Naive thymus-derived CD4-positive, alpha-beta T cell (primary cell): ENCODE measurements around the gene ELL2. TPM values are rescaled to one million over a fixed set of nuclear protein-coding genes. Genes with fewer than 3 reads are reported as not detected.
A peak's percentile ranks its signal among the peaks of the same experiment; 100 is the strongest.

ENCODE experiments used
- ATAC-seq: fragments of 150-1000 bp; cut with Tn5 transposase; 2 replicates; pipeline ENCODE4 v1.10.0; 2021; ENCODE audit warnings: mild to moderate bottlenecking, moderate library complexity
- CTCF ChIA-PET: fragments of 350-600 bp; sonication (Branson Sonifier 250); formaldehyde crosslinking; loops from one replicate; lab custom pipeline; 2021; ENCODE audit warnings: antibody characterized with exemption; lab: Charles Lee
- POLR2A ChIA-PET: fragments of 350-600 bp; sonication (Branson Sonifier 250); formaldehyde crosslinking; loops from one replicate; lab custom pipeline; 2021; ENCODE audit warnings: antibody characterized with exemption, inconsistent platforms; lab: Charles Lee
- DNase-seq, 9 donors: peaks; one replicate each; pipeline versions ENCODE4 v3.0.0 to v3.0.0-alpha.2; 2020 to 2022; ENCODE audit warnings: mixed read lengths in 1 of 9
- H3K27ac ChIP-seq: one replicate; pipeline ENCODE4 v1.7.0; 2013; ENCODE audit warnings: mild to moderate bottlenecking, low read depth, low read length, moderate library complexity
- H3K27me3 ChIP-seq, 2 donors: one replicate each; pipeline ENCODE4 v1.7.0; 2013; ENCODE audit warnings: low read length in 2 of 2, mild to moderate bottlenecking in 2 of 2, moderate library complexity in 2 of 2; ENCODE audit not compliant: control insufficient read depth in 2 of 2, insufficient read depth in 2 of 2
- H3K36me3 ChIP-seq, 3 experiments: 1 replicate in 2 of 3; 2 replicates in 1 of 3; pipeline ENCODE4 v1.7.0; 2013; ENCODE audit warnings: low read length in 3 of 3, mild to moderate bottlenecking in 3 of 3, moderate library complexity in 1 of 3; ENCODE audit not compliant: insufficient read depth in 3 of 3, control insufficient read depth in 2 of 3
- H3K4me1 ChIP-seq, 2 donors: one replicate each; pipeline ENCODE4 v1.7.0; 2013; ENCODE audit warnings: low read length in 2 of 2, mild to moderate bottlenecking in 2 of 2, moderate library complexity in 1 of 2; ENCODE audit not compliant: control insufficient read depth in 2 of 2, insufficient read depth in 2 of 2
- H3K4me3 ChIP-seq: 2 replicates; pipeline ENCODE4 v1.7.0; 2013; ENCODE audit warnings: mild to moderate bottlenecking, low read length
- H3K9me3 ChIP-seq, 3 experiments: 1 replicate in 2 of 3; 2 replicates in 1 of 3; pipeline ENCODE4 v1.7.0; 2013; ENCODE audit warnings: low read length in 3 of 3; ENCODE audit not compliant: control insufficient read depth in 2 of 3
- H3K27ac Mint-ChIP-seq, 9 donors: one replicate each; pipeline ENCODE4 v1.8.0; 2020 to 2022; ENCODE audit warnings: mixed read lengths in 9 of 9, mild to moderate bottlenecking in 8 of 9, moderate library complexity in 5 of 9, inconsistent platforms in 2 of 9
- H3K27me3 Mint-ChIP-seq, 5 donors: one replicate each; pipeline ENCODE4 v1.8.0; 2021 to 2022; ENCODE audit warnings: mixed read lengths in 5 of 5, mild to moderate bottlenecking in 1 of 5
- H3K36me3 Mint-ChIP-seq, 5 donors: one replicate each; pipeline ENCODE4 v1.8.0; 2020 to 2022; ENCODE audit warnings: mixed read lengths in 5 of 5, mild to moderate bottlenecking in 3 of 5, inconsistent platforms in 1 of 5
- H3K4me1 Mint-ChIP-seq, 7 donors: one replicate each; pipeline ENCODE4 v1.8.0; 2020 to 2022; ENCODE audit warnings: mixed read lengths in 7 of 7, mild to moderate bottlenecking in 3 of 7, inconsistent platforms in 1 of 7
- H3K4me3 Mint-ChIP-seq, 10 donors: one replicate each; pipeline ENCODE4 v1.8.0; 2020 to 2022; ENCODE audit warnings: mild to moderate bottlenecking in 10 of 10, mixed read lengths in 10 of 10, moderate library complexity in 6 of 10, inconsistent platforms in 2 of 10
- H3K9me3 Mint-ChIP-seq, 11 donors: one replicate each; pipeline ENCODE4 v1.8.0; 2020 to 2022; ENCODE audit warnings: mixed read lengths in 11 of 11, mild to moderate bottlenecking in 4 of 11, inconsistent platforms in 1 of 11, moderate library complexity in 1 of 11
- intact Hi-C, 2 donors: fragments of 100-400 bp; cut with micrococcal nuclease; formaldehyde crosslinking; loops; one replicate each; pipeline ENCODE4 v1.15.1; 2023
- polyA plus RNA-seq, 2 donors: library from polyadenylated mRNA; unstranded; fragments of 300-500 nt; fragmentation: Illumina TruSeq; gene quantifications; one replicate each; pipeline ENCODE4 v1.2.3, GENCODE V29; 2021
- total RNA-seq, 6 experiments: library from RNA in 5 of 6; stranded (reverse) in 5 of 6; gene quantifications; 1 replicate in 5 of 6; 2 replicates in 1 of 6; pipeline ENCODE4 v1.2.3 and lab custom pipeline; 2021 to 2026

Gene ELL2
- total and polyA plus RNA-seq, 7 experiments from 2014 or later, result 1.9 to 65.8 (median 14.0) TPM

- no peaks in the 10 kb centered on the region for H3K9me3 ChIP-seq
- no peak overlapping the region for H3K27ac ChIP-seq
- ATAC-seq (no peak), DNase-seq (no peak)
- H3K4me3 ChIP-seq, result no peak overlapping the region
- Mint-ChIP-seq H3K36me3 (peaks cover 0 to 6% (median 3%) of the 10 kb centered on the region in 5 donors), H3K4me1 (peaks cover 0 to 5% (median 0%) of the 10 kb centered on the region in 7 donors), H3K9me3 (peaks cover 0 to 6% (median 2%) of the 10 kb centered on the region in 11 donors), H3K27ac (no peak overlapping the region), H3K4me3 (no peak overlapping the region), H3K27me3 (peaks cover 0 to 9% (median 4%) of the 10 kb centered on the region in 5 donors)
- POLR2A ChIA-PET, result no interaction called here
- intact Hi-C loops, result no loop called here
- no peaks in the 10 kb centered on the region for H3K36me3 ChIP-seq
- no peaks in the 10 kb centered on the region for H3K4me1 ChIP-seq
- CTCF ChIA-PET, result interaction anchor here (0.6 kb wide), 2 partner anchors 111 to 113 kb away, joined by 3 to 4 read pairs; no protein-coding TSS in a partner anchor
- H3K27me3 ChIP-seq, result no peaks in the 10 kb centered on the region
Observed at GRCh38 chr5:95970359-95970704, 8.7 kb upstream of the ELL2 start.

DNA sequence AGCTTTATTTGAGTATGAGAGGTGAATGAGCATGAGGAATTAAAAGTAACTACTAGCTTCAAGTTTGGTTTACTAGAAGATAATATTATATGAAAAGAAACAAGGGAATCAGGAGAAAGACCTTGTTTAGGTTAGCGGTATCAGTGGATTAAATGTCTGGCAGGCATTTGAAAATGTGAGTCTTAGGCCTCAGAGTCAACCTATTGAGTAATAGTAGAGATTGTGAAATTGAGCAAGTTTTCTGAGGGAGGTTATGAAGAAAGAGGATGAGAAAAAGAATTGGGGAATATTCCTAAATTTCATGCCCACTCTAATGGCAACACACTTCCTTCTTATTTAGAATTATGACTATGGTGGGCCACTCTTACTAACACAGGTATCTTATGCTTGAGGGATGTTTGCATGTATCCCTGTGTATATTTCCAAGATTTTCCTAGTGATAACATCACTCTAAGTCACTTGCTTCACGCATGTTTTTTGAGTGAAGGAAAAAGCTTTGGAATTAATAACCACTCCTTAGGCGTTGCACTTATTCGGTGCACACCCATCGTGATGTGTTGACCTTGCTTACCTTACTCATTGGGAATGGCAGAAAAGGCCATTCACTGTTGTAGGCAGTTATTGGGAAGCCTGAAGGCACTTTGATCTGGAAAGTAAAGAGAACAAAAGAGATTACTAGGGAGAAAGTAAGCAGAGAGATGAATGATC, 8.2 kb upstream of the ELL2 start:
- peaks cover 0 to 6% (median 2%) of the 10 kb centered on the region in 11 donors for H3K9me3 Mint-ChIP-seq
- Histone ChIP-seq H3K36me3 (no peaks in the 10 kb centered on the region), H3K27ac (no peak overlapping the region), H3K4me3 (no peak overlapping the region), H3K9me3 (no peaks in the 10 kb centered on the region), H3K27me3 (no peaks in the 10 kb centered on the region), H3K4me1 (no peaks in the 10 kb centered on the region)
- no peak for ATAC-seq
- peaks cover 0 to 6% (median 3%) of the 10 kb centered on the region in 5 donors for H3K36me3 Mint-ChIP-seq
- DNase-seq, result no peak
- ChIA-PET CTCF (no interaction called here), POLR2A (no interaction called here)
- H3K27me3 Mint-ChIP-seq, result peaks cover 0 to 9% (median 4%) of the 10 kb centered on the region in 5 donors
- peaks cover 0 to 5% (median 0%) of the 10 kb centered on the region in 7 donors for H3K4me1 Mint-ChIP-seq
- H3K4me3 Mint-ChIP-seq, result no peak overlapping the region
- intact Hi-C loops, result loop anchor here in 1 of 2 donors (10.0 kb wide), 1 partner anchor 1355 kb away; the partner anchor contains the start of genes KIAA0825 and SLF1
- H3K27ac Mint-ChIP-seq, result no peak overlapping the region

DNA sequence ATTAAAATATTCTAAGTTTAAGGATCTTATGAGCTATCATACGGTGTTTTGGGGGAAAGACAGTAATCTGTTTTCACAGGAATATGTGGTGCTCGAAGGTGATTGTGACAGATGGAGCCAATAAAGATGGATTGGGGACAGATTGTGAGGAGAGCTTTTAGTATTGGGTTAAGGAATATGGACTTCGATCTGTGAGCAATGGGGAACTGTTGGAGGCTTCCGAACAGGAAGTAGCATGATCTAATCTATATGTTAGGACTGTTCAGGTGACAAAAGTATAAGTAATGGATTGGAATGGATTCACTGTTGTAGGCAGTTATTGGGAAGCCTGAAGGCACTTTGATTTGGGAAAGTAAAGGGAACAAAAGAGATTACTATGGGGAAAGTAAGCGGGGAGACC, 7.4 kb upstream of the ELL2 start:
- no peak for ATAC-seq
- ChIA-PET POLR2A (no interaction called here), CTCF (no interaction called here)
- Mint-ChIP-seq H3K4me3 (no peak overlapping the region), H3K9me3 (peaks cover 0 to 6% (median 2%) of the 10 kb centered on the region in 11 donors), H3K36me3 (peaks cover 0 to 6% (median 3%) of the 10 kb centered on the region in 5 donors), H3K4me1 (peaks cover 0 to 6% (median 0%) of the 10 kb centered on the region in 7 donors), H3K27me3 (peaks cover 0 to 9% (median 4%) of the 10 kb centered on the region in 5 donors), H3K27ac (no peak overlapping the region)
- Histone ChIP-seq H3K4me1 (no peaks in the 10 kb centered on the region), H3K9me3 (no peaks in the 10 kb centered on the region), H3K27ac (no peak overlapping the region), H3K36me3 (no peaks in the 10 kb centered on the region), H3K27me3 (no peaks in the 10 kb centered on the region), H3K4me3 (no peak overlapping the region)
- no peak for DNase-seq
- intact Hi-C loops, result loop anchor here in 1 of 2 donors (10.0 kb wide), 1 partner anchor 1354 kb away; the partner anchor contains the start of genes KIAA0825 and SLF1

DNA sequence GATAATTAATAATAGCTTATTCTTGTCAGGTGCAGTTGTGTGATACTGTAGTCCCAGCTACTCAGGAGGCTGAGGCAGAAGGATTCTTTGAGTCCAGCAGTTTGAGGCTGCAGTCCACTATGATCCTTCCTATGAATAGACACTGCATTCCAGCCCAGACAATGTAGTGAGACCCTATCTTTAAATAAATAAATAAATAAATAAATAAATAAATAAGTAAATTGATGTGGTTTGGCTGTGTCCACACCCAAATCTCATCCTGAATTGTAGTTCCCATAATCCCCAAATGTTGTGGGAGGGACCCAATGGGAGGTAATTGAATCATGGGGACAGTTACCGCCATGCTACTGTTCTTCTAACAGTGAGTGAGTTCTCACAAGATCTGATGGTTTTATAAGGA, 5.6 kb upstream of the ELL2 start:
- peaks cover 4 to 8% (median 5%) of the 10 kb centered on the region in 7 donors for H3K4me1 Mint-ChIP-seq
- peaks cover 0 to 6% (median 2%) of the 10 kb centered on the region in 11 donors for H3K9me3 Mint-ChIP-seq
- Histone ChIP-seq H3K36me3 (no peaks in the 10 kb centered on the region), H3K9me3 (no peaks in the 10 kb centered on the region), H3K4me3 (no peak overlapping the region), H3K4me1 (peaks cover 0 to 6% of the 10 kb centered on the region in 2 donors), H3K27me3 (no peaks in the 10 kb centered on the region), H3K27ac (no peak overlapping the region)
- H3K27ac Mint-ChIP-seq, result no peak overlapping the region
- ATAC-seq (no peak), DNase-seq (no peak)
- intact Hi-C loops, result loop anchor here in 1 of 2 donors (10.0 kb wide), 1 partner anchor 1352 kb away; the partner anchor contains the start of genes KIAA0825 and SLF1
- ChIA-PET CTCF (no interaction called here), POLR2A (no interaction called here)
- no peak overlapping the region for H3K4me3 Mint-ChIP-seq
- peaks cover 0 to 9% (median 0%) of the 10 kb centered on the region in 5 donors for H3K27me3 Mint-ChIP-seq
- peaks cover 0 to 4% (median 0%) of the 10 kb centered on the region in 5 donors for H3K36me3 Mint-ChIP-seq

- ChIA-PET POLR2A (no interaction called here), CTCF (no interaction called here)
- Histone ChIP-seq H3K27me3 (no peaks in the 10 kb centered on the region), H3K9me3 (no peaks in the 10 kb centered on the region), H3K27ac (no peak overlapping the region), H3K36me3 (peaks cover 0 to 4% (median 0%) of the 10 kb centered on the region in 3 experiments), H3K4me1 (peaks cover 0 to 8% of the 10 kb centered on the region in 2 donors), H3K4me3 (no peak overlapping the region)
- Mint-ChIP-seq H3K9me3 (peaks cover 0 to 6% (median 2%) of the 10 kb centered on the region in 11 donors), H3K4me3 (no peak overlapping the region), H3K36me3 (peaks cover 0 to 4% (median 0%) of the 10 kb centered on the region in 5 donors), H3K27me3 (peaks cover 0 to 9% (median 2%) of the 10 kb centered on the region in 5 donors), H3K4me1 (peaks cover 8 to 13% (median 9%) of the 10 kb centered on the region in 7 donors), H3K27ac (no peak overlapping the region)
- ATAC-seq (no peak), DNase-seq (no peak)
- intact Hi-C loops, result loop anchor here in 1 of 2 donors (10.0 kb wide), 1 partner anchor 1351 kb away; the partner anchor contains the start of genes KIAA0825 and SLF1
Observed at GRCh38 chr5:95966005-95966404, 4.4 kb upstream of the ELL2 start.

DNA sequence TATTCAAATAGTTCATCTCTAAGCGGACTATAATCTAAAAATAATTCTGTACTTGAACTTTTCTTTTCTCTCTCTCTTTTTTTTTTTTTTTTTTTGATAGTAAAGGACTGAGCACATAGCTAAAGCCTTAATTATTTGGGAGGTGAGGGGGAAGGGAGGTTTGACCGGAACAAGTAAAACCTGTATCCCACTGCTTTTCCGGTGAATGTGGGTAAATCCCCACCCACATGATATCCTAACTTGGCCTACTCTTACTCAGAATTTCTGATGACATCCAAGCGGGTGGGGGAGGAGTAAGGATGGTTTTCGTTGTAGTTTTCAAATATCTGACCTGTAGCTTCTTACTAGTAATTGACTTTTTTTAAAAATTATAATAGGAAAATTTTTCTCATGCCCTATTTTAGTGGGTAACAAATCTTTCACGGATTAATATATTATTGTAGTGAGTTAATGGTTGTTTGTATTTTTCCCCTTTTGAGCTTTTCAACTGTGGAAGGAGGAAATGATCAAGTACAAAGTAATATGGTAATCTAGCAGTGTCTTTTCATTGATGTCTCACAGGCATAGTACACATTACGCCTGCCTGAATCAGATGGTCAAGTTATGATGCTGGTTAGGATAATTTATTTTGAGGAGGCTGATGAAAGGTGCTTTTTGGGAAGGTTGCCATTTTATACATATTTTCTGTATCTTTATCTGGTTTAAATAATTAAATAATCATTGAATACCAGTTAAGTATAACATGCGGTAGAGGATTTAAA, 2.2 kb upstream of the ELL2 start:
- DNase-seq, result no peak
- H3K9me3 Mint-ChIP-seq, result peaks cover 0 to 2% (median 0%) of the 10 kb centered on the region in 11 donors
- ChIA-PET POLR2A (no interaction called here), CTCF (interaction anchor here (0.9 kb wide), 1 partner anchor 183 kb away, joined by 4 read pairs; no protein-coding TSS in a partner anchor)
- intact Hi-C loops, result loop anchor here (2.0 to 10.0 kb wide), 14 partner anchors 101 to 1852 kb away; partner anchors contain the start of genes ERAP1 (in 2 of the 2), KIAA0825 (in 2 of the 2), SLF1 (in 2 of the 2) and ARSK (in 1 of the 2)
- no peak for ATAC-seq
- H3K36me3 Mint-ChIP-seq, result peaks cover 0 to 5% (median 0%) of the 10 kb centered on the region in 5 donors
- H3K4me3 Mint-ChIP-seq, result no peak overlapping the region
- peaks cover 0 to 4% (median 0%) of the 10 kb centered on the region in 3 experiments for H3K36me3 ChIP-seq
- H3K4me1 Mint-ChIP-seq, result peaks cover 23 to 32% (median 28%) of the 10 kb centered on the region in 7 donors
- no peak overlapping the region for H3K4me3 ChIP-seq
- H3K9me3 ChIP-seq, result no peaks in the 10 kb centered on the region
- H3K4me1 ChIP-seq, result peaks cover 12 to 13% of the 10 kb centered on the region in 2 donors
- peaks cover 0 to 9% (median 0%) of the 10 kb centered on the region in 5 donors for H3K27me3 Mint-ChIP-seq
- H3K27me3 ChIP-seq, result no peaks in the 10 kb centered on the region
- peak overlapping the region in 1 of 9 donors; percentile 47 for H3K27ac Mint-ChIP-seq
- no peak overlapping the region for H3K27ac ChIP-seq
